ENCODE data around the gene ZRANB3.

The ZRANB3 gene

GRCh38 chr2:135186054-135186453 is 345.0 kb downstream of the ZRANB3 start:
- TF ChIP-seq CTCF (IDR thresholded peaks at IDR 0.05; ENCODE audit: low read depth, low read length, missing control alignments): no peak
- no peak for DNase-seq (ENCODE audit: low read depth)
- in situ Hi-C loops (cut with HindIII; ENCODE audit: low sequenced_read_pairs): no loop called here
- no peak overlapping the region for H3K4me3 ChIP-seq (ENCODE audit: low read depth, low read length)

- TF ChIP-seq CTCF (IDR thresholded peaks at IDR 0.05; ENCODE audit: low read depth, low read length, missing control alignments): no peak
- DNase-seq (ENCODE audit: low read depth): no peak
- in situ Hi-C loops (cut with HindIII; ENCODE audit: low sequenced_read_pairs): no loop called here
- no peak overlapping the region for H3K4me3 ChIP-seq (ENCODE audit: low read depth, low read length)
Observed at GRCh38 chr2:135183822-135184221, 347.2 kb downstream of the ZRANB3 start.

GRCh38 chr2:135182601-135183000 is 348.4 kb downstream of the ZRANB3 start:
- DNase-seq (ENCODE audit: low read depth): no peak
- in situ Hi-C loops (cut with HindIII; ENCODE audit: low sequenced_read_pairs): no loop called here
- H3K4me3 ChIP-seq (ENCODE audit: low read depth, low read length): no peak overlapping the region
- no peak for TF ChIP-seq CTCF (IDR thresholded peaks at IDR 0.05; ENCODE audit: low read depth, low read length, missing control alignments)

- H3K4me3 ChIP-seq (ENCODE audit: low read depth, low read length): no peak overlapping the region
- in situ Hi-C loops (cut with HindIII; ENCODE audit: low sequenced_read_pairs): no loop called here
- DNase-seq (ENCODE audit: low read depth): no peak
- no peak for TF ChIP-seq CTCF (IDR thresholded peaks at IDR 0.05; ENCODE audit: low read depth, low read length, missing control alignments)
Observed at GRCh38 chr2:135182190-135182589, 348.8 kb downstream of the ZRANB3 start.

- TF ChIP-seq CTCF (IDR thresholded peaks at IDR 0.05; ENCODE audit: low read depth, low read length, missing control alignments): no peak
- no peak overlapping the region for H3K4me3 ChIP-seq (ENCODE audit: low read depth, low read length)
- in situ Hi-C loops (cut with HindIII; ENCODE audit: low sequenced_read_pairs): no loop called here
- no peak for DNase-seq (ENCODE audit: low read depth)
Observed at GRCh38 chr2:135179689-135180088, 351.3 kb downstream of the ZRANB3 start.

- in situ Hi-C loops (cut with HindIII; ENCODE audit: low sequenced_read_pairs): no loop called here
- TF ChIP-seq CTCF (IDR thresholded peaks at IDR 0.05; ENCODE audit: low read depth, low read length, missing control alignments): no peak
Observed at GRCh38 chr2:135175177-135175576, 355.8 kb downstream of the ZRANB3 start.

GRCh38 chr2:135174810-135175093 is 356.3 kb downstream of the ZRANB3 start:
- in situ Hi-C loops (cut with HindIII; ENCODE audit: low sequenced_read_pairs): no loop called here
- no peak for TF ChIP-seq CTCF (IDR thresholded peaks at IDR 0.05; ENCODE audit: low read depth, low read length, missing control alignments)
- H3K4me3 ChIP-seq (ENCODE audit: low read depth, low read length): no peak overlapping the region
- DNase-seq (ENCODE audit: low read depth): no peak

More at GRCh38 chr2:135175177-135175576, 355.8 kb downstream of the ZRANB3 start:
- no peak overlapping the region for H3K4me3 ChIP-seq (ENCODE audit: low read depth, low read length)
- DNase-seq (ENCODE audit: low read depth): no peak

All from astrocyte of the cerebellum (primary cell).